ENCODE results near the gene MUS81.

The MUS81 gene

GRCh38 chr11:65870706-65871681 lies 10.8 kb downstream of the MUS81 start:
- H3K4me3 Mint-ChIP-seq, result peak overlapping the region; percentile 12
- peaks cover 21% of the 10 kb centered on the region for H3K36me3 Mint-ChIP-seq (ENCODE audit: low read depth)

GRCh38 chr11:65871811-65872548 lies 11.7 kb downstream of the MUS81 start:
- peak overlapping the region; percentile 51 for H3K4me3 Mint-ChIP-seq
- peaks cover 25% of the 10 kb centered on the region for H3K4me1 Mint-ChIP-seq (ENCODE audit: low read depth)
- H3K36me3 Mint-ChIP-seq (ENCODE audit: low read depth), result peaks cover 12% of the 10 kb centered on the region
- peak overlapping the region; percentile 44 for H3K27ac Mint-ChIP-seq
- H3K27me3 Mint-ChIP-seq, result no peaks in the 10 kb centered on the region
- H3K9me3 Mint-ChIP-seq, result no peaks in the 10 kb centered on the region
- no peak for DNase-seq

More at GRCh38 chr11:65870706-65871681, 10.8 kb downstream of the MUS81 start:
- Mint-ChIP-seq H3K9me3 (no peaks in the 10 kb centered on the region), H3K4me1 (ENCODE audit: low read depth) (peaks cover 22% of the 10 kb centered on the region), H3K27ac (peak overlapping the region; percentile 18), H3K27me3 (no peaks in the 10 kb centered on the region)
- no peak for DNase-seq

GRCh38 chr11:65872586-65873317 lies 12.5 kb downstream of the MUS81 start, which contains the start of gene EFEMP2:
Gene EFEMP2, minus strand, starts transcription at chr11:65872800. Its CDS starts 446 bp downstream, at chr11:65872354.
- H3K4me3 Mint-ChIP-seq, result peak within 1 kb of the TSS; percentile 79
- H3K9me3 Mint-ChIP-seq, result no peaks in the 10 kb centered on the region
- peaks cover 28% of the 10 kb centered on the region for H3K4me1 Mint-ChIP-seq (ENCODE audit: low read depth)
- no peaks in the 10 kb centered on the region for H3K27me3 Mint-ChIP-seq
- no peak for DNase-seq
- H3K27ac Mint-ChIP-seq, result peak within 1 kb of the TSS; percentile 86
- peaks cover 4% of the 10 kb centered on the region for H3K36me3 Mint-ChIP-seq (ENCODE audit: low read depth)

GRCh38 chr11:65873318-65874156 lies 13.3 kb downstream of the MUS81 start:
- Mint-ChIP-seq H3K4me3 (peak overlapping the region; percentile 79), H3K9me3 (no peaks in the 10 kb centered on the region), H3K27me3 (no peaks in the 10 kb centered on the region), H3K27ac (peak overlapping the region; percentile 86), H3K36me3 (ENCODE audit: low read depth) (no peaks in the 10 kb centered on the region), H3K4me1 (ENCODE audit: low read depth) (peaks cover 30% of the 10 kb centered on the region)
- peak; percentile 100 for DNase-seq

- peaks cover 46% of the 10 kb centered on the region for H3K4me1 Mint-ChIP-seq (ENCODE audit: low read depth)
- peak within 1 kb of the TSS; percentile 69 for H3K4me3 Mint-ChIP-seq
- H3K27me3 Mint-ChIP-seq, result no peaks in the 10 kb centered on the region
- peak within 1 kb of the TSS; percentile 83 for H3K27ac Mint-ChIP-seq
- DNase-seq, result peak; percentile 53
- H3K9me3 Mint-ChIP-seq, result no peaks in the 10 kb centered on the region
- peaks cover 36% of the 10 kb centered on the region for H3K36me3 Mint-ChIP-seq (ENCODE audit: low read depth)
Measured at GRCh38 chr11:65879617-65880016, 19.4 kb downstream of the MUS81 start, which contains the start of gene CTSW. Gene CTSW, plus strand, starts transcription at chr11:65879837. Its CDS starts 18 bp downstream, at chr11:65879855.

GRCh38 chr11:65880027-65880426 lies 19.8 kb downstream of the MUS81 start:
- Mint-ChIP-seq H3K27me3 (no peaks in the 10 kb centered on the region), H3K4me3 (peak overlapping the region; percentile 69), H3K9me3 (no peaks in the 10 kb centered on the region), H3K36me3 (ENCODE audit: low read depth) (peaks cover 40% of the 10 kb centered on the region), H3K27ac (peak overlapping the region; percentile 83), H3K4me1 (ENCODE audit: low read depth) (peaks cover 50% of the 10 kb centered on the region)
- no peak for DNase-seq

GRCh38 chr11:65880844-65881421 lies 20.7 kb downstream of the MUS81 start:
- no peak for DNase-seq
- Mint-ChIP-seq H3K4me1 (ENCODE audit: low read depth) (peaks cover 55% of the 10 kb centered on the region), H3K4me3 (peak overlapping the region; percentile 69), H3K27ac (peak overlapping the region; percentile 83), H3K9me3 (no peaks in the 10 kb centered on the region), H3K36me3 (ENCODE audit: low read depth) (peaks cover 48% of the 10 kb centered on the region), H3K27me3 (no peaks in the 10 kb centered on the region)

- Mint-ChIP-seq H3K36me3 (ENCODE audit: low read depth) (peaks cover 63% of the 10 kb centered on the region), H3K9me3 (no peaks in the 10 kb centered on the region), H3K27ac (peak overlapping the region; percentile 71), H3K4me1 (ENCODE audit: low read depth) (peaks cover 62% of the 10 kb centered on the region), H3K4me3 (no peak overlapping the region), H3K27me3 (no peaks in the 10 kb centered on the region)
- DNase-seq, result no peak
Measured at GRCh38 chr11:65882120-65883057, 22.2 kb downstream of the MUS81 start.

GRCh38 chr11:65883058-65883761 lies 23.0 kb downstream of the MUS81 start:
- H3K36me3 Mint-ChIP-seq (ENCODE audit: low read depth), result peaks cover 71% of the 10 kb centered on the region
- peaks cover 65% of the 10 kb centered on the region for H3K4me1 Mint-ChIP-seq (ENCODE audit: low read depth)
- no peak overlapping the region for H3K27ac Mint-ChIP-seq
- H3K4me3 Mint-ChIP-seq, result no peak overlapping the region
- no peaks in the 10 kb centered on the region for H3K27me3 Mint-ChIP-seq
- DNase-seq, result no peak
- H3K9me3 Mint-ChIP-seq, result no peaks in the 10 kb centered on the region

- H3K4me1 Mint-ChIP-seq (ENCODE audit: low read depth), result peaks cover 68% of the 10 kb centered on the region
- DNase-seq, result no peak
- H3K27me3 Mint-ChIP-seq, result no peaks in the 10 kb centered on the region
- no peaks in the 10 kb centered on the region for H3K9me3 Mint-ChIP-seq
- no peak overlapping the region for H3K4me3 Mint-ChIP-seq
- H3K27ac Mint-ChIP-seq, result peak overlapping the region; percentile 88
- peaks cover 72% of the 10 kb centered on the region for H3K36me3 Mint-ChIP-seq (ENCODE audit: low read depth)
Measured at GRCh38 chr11:65883786-65884715, 23.8 kb downstream of the MUS81 start.

- H3K4me1 Mint-ChIP-seq (ENCODE audit: low read depth), result peaks cover 68% of the 10 kb centered on the region
- H3K9me3 Mint-ChIP-seq, result no peaks in the 10 kb centered on the region
- H3K36me3 Mint-ChIP-seq (ENCODE audit: low read depth), result peaks cover 72% of the 10 kb centered on the region
- peak overlapping the region; percentile 88 for H3K27ac Mint-ChIP-seq
- peak; percentile 88 for DNase-seq
- H3K4me3 Mint-ChIP-seq, result peak overlapping the region; percentile 38
- H3K27me3 Mint-ChIP-seq, result no peaks in the 10 kb centered on the region
Measured at GRCh38 chr11:65884716-65885092, 24.5 kb downstream of the MUS81 start.

Measured in activated T-cell treated with anti-CD3 and anti-CD28 coated beads, Interleukin-2, amount 50 U/mL, for 24 hours (primary cell).